Measurements from ENCODE around the gene CAMSAP1.

DNA sequence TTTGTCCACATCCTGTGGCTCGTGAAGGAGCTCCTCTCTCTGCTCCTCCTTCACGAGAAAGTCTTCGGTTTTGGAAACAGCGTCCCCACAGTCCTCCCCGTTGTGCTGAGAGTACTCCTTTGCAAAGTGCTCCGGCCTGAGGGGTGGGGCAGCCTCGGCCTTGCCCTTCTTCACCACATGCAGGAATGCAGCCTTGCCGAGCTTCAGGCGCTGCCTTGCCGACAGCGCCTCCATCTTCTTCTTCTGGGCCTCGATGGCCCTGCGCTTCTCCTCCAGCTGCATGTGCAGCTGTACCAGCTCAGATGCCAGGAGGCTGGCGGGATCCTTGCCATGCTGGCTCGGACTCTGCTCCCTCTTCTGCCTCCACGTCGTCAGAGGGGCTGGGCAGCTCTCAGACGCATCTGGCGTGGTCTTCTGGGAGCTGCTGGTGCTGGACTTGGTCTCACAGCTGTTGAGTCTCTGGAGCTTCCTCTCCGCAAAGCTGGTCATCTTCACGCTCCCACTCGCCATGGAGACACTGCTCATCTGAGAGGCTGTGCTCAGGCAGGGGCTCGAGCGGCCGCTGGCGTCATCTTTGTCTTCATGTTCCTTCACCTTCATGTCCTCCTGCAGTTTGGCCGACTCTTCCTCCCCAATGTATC lies 85.5 kb downstream of the CAMSAP1 start:
- no peak for TF ChIP-seq CREB1 (IDR thresholded peaks at IDR 0.05; ENCODE audit: low read depth)
- TF ChIP-seq NFIC (IDR thresholded peaks at IDR 0.05), result no peak
- no peak for TF ChIP-seq RAD21 (IDR thresholded peaks at IDR 0.05; ENCODE audit: low read depth)
- no peak for TF ChIP-seq EGR1 (IDR thresholded peaks at IDR 0.05)
- TF ChIP-seq, protein P1, sequence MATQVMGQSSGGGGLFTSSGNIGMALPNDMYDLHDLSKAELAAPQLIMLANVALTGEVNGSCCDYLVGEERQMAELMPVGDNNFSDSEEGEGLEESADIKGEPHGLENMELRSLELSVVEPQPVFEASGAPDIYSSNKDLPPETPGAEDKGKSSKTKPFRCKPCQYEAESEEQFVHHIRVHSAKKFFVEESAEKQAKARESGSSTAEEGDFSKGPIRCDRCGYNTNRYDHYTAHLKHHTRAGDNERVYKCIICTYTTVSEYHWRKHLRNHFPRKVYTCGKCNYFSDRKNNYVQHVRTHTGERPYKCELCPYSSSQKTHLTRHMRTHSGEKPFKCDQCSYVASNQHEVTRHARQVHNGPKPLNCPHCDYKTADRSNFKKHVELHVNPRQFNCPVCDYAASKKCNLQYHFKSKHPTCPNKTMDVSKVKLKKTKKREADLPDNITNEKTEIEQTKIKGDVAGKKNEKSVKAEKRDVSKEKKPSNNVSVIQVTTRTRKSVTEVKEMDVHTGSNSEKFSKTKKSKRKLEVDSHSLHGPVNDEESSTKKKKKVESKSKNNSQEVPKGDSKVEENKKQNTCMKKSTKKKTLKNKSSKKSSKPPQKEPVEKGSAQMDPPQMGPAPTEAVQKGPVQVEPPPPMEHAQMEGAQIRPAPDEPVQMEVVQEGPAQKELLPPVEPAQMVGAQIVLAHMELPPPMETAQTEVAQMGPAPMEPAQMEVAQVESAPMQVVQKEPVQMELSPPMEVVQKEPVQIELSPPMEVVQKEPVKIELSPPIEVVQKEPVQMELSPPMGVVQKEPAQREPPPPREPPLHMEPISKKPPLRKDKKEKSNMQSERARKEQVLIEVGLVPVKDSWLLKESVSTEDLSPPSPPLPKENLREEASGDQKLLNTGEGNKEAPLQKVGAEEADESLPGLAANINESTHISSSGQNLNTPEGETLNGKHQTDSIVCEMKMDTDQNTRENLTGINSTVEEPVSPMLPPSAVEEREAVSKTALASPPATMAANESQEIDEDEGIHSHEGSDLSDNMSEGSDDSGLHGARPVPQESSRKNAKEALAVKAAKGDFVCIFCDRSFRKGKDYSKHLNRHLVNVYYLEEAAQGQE (IDR thresholded peaks at IDR 0.05; ENCODE audit: low read depth), result no peak
- TF ChIP-seq EP300 (IDR thresholded peaks at IDR 0.05; ENCODE audit: borderline replicate concordance), result no peak
- TF ChIP-seq YY1 (IDR thresholded peaks at IDR 0.05; ENCODE audit: low read depth), result no peak
- no peak for TF ChIP-seq CEBPB (IDR thresholded peaks at IDR 0.05)
- no peak for TF ChIP-seq TEAD4 (IDR thresholded peaks at IDR 0.05)
- no peak for TF ChIP-seq TCF12 (IDR thresholded peaks at IDR 0.05; ENCODE audit: low read depth)
- no peak for TF ChIP-seq TAF1 (IDR thresholded peaks at IDR 0.05; ENCODE audit: low read depth)
- TF ChIP-seq ZBTB7A (IDR thresholded peaks at IDR 0.05; ENCODE audit: low read depth), result no peak
- no peak for TF ChIP-seq FOXM1 (IDR thresholded peaks at IDR 0.05; ENCODE audit: borderline replicate concordance, low read depth)
